ENCODE data around the gene STAC2. TPM values are rescaled to one million over a fixed set of nuclear protein-coding genes. Genes with fewer than 3 reads are reported as not detected.

The STAC2 gene
- total and polyA plus RNA-seq, 9 of the 15 experiments (the other 6 are each of a cell fraction or from before 2014, with no cell fraction given) = not detected

DNA sequence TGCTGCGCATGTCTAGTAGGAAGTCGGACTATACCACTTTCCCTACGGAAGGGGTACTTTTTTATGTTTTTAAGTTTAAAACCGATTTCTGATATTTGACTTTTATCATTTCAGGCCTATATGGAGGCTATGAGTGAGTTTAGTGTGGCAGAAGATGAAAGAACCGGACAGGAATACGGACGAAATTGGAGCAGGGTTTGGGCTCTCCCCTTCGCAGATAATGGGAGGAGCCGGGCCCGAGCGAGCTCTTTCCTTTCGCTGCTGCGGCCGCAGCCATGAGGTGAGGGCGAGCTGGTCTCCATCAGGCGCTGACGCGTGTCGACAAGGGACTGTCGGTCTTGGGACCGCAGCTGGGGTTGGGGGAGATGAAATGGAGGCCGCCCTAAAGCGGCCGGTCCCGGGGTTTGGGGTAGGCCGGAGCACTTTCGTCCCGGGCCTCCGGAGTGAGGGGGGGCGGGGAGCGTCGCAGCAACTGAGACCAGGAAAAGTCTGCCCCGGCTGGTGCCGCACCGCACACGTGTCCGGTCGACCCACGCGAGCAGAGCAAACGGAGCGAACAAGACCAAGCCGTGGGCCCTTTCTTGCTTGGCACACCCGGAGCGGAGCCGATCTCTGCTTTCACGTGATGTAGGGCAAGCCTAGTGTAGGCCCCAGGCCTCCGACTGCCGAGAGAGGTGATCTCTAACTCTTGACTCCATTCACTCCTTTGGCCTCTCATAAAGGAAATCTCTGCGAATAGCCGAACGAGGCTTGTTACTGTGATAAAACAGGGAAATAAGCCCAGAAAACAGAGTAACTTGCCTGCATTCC, 25.5 kb downstream of the STAC2 start, which contains the start of gene RPL19 (continued):
- no peak for TF ChIP-seq CC2D1A (IDR thresholded peaks at IDR 0.05)
- no peak for TF ChIP-seq ZBTB8A (IDR thresholded peaks at IDR 0.05; ENCODE audit: partially characterized antibody)
- TF ChIP-seq NFRKB (IDR thresholded peaks at IDR 0.05; ENCODE audit: low read depth) = peak; percentile 83
- TF ChIP-seq, protein P1, sequence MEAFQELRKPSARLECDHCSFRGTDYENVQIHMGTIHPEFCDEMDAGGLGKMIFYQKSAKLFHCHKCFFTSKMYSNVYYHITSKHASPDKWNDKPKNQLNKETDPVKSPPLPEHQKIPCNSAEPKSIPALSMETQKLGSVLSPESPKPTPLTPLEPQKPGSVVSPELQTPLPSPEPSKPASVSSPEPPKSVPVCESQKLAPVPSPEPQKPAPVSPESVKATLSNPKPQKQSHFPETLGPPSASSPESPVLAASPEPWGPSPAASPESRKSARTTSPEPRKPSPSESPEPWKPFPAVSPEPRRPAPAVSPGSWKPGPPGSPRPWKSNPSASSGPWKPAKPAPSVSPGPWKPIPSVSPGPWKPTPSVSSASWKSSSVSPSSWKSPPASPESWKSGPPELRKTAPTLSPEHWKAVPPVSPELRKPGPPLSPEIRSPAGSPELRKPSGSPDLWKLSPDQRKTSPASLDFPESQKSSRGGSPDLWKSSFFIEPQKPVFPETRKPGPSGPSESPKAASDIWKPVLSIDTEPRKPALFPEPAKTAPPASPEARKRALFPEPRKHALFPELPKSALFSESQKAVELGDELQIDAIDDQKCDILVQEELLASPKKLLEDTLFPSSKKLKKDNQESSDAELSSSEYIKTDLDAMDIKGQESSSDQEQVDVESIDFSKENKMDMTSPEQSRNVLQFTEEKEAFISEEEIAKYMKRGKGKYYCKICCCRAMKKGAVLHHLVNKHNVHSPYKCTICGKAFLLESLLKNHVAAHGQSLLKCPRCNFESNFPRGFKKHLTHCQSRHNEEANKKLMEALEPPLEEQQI (IDR thresholded peaks at IDR 0.05) = no peak
- no peak for TF ChIP-seq GATAD2B (IDR thresholded peaks at IDR 0.05; ENCODE audit: borderline replicate concordance)
- no peak for TF ChIP-seq ZNF197 (CRISPR knock-in tag; IDR thresholded peaks at IDR 0.05; ENCODE audit: low read depth)
- no peak; the same call in 1 of the 2 replicates for TF ChIP-seq GTF2A2 (tag; IDR thresholded peaks at IDR 0.05)
- TF ChIP-seq, protein P2, sequence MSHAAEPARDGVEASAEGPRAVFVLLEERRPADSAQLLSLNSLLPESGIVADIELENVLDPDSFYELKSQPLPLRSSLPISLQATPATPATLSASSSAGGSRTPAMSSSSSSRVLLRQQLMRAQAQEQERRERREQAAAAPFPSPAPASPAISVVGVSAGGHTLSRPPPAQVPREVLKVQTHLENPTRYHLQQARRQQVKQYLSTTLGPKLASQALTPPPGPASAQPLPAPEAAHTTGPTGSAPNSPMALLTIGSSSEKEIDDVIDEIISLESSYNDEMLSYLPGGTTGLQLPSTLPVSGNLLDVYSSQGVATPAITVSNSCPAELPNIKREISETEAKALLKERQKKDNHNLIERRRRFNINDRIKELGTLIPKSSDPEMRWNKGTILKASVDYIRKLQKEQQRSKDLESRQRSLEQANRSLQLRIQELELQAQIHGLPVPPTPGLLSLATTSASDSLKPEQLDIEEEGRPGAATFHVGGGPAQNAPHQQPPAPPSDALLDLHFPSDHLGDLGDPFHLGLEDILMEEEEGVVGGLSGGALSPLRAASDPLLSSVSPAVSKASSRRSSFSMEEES (CRISPR knock-in tag; IDR thresholded peaks at IDR 0.05) = no peak
- TF ChIP-seq, protein P3, sequence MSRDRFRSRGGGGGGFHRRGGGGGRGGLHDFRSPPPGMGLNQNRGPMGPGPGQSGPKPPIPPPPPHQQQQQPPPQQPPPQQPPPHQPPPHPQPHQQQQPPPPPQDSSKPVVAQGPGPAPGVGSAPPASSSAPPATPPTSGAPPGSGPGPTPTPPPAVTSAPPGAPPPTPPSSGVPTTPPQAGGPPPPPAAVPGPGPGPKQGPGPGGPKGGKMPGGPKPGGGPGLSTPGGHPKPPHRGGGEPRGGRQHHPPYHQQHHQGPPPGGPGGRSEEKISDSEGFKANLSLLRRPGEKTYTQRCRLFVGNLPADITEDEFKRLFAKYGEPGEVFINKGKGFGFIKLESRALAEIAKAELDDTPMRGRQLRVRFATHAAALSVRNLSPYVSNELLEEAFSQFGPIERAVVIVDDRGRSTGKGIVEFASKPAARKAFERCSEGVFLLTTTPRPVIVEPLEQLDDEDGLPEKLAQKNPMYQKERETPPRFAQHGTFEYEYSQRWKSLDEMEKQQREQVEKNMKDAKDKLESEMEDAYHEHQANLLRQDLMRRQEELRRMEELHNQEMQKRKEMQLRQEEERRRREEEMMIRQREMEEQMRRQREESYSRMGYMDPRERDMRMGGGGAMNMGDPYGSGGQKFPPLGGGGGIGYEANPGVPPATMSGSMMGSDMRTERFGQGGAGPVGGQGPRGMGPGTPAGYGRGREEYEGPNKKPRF (IDR thresholded peaks at IDR 0.05; ENCODE audit: low read depth, low read length) = no peak
- no peak; the same call in none of the 2 replicates for TF ChIP-seq RAD51 (IDR thresholded peaks at IDR 0.05; ENCODE audit: borderline replicate concordance, low read depth)
- no peak for TF ChIP-seq CREBBP (IDR thresholded peaks at IDR 0.05; ENCODE audit: low read depth, low read length)
- no peak for TF ChIP-seq GTF2E2 (tag; IDR thresholded peaks at IDR 0.05)
- TF ChIP-seq CTBP1 (IDR thresholded peaks at IDR 0.05; ENCODE audit: borderline replicate concordance) = peak; percentile 42; the same call in 1 of the 2 replicates
- TF ChIP-seq HDAC3 (IDR thresholded peaks at IDR 0.05; ENCODE audit: borderline replicate concordance, partially characterized antibody) = no peak
- TF ChIP-seq, protein P4, sequence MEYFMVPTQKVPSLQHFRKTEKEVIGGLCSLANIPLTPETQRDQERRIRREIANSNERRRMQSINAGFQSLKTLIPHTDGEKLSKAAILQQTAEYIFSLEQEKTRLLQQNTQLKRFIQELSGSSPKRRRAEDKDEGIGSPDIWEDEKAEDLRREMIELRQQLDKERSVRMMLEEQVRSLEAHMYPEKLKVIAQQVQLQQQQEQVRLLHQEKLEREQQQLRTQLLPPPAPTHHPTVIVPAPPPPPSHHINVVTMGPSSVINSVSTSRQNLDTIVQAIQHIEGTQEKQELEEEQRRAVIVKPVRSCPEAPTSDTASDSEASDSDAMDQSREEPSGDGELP (CRISPR knock-in tag; IDR thresholded peaks at IDR 0.05; ENCODE audit: borderline replicate concordance) = no peak; the same call in 1 of the 2 replicates
- TF ChIP-seq NCOA4 (IDR thresholded peaks at IDR 0.05; ENCODE audit: partially characterized antibody) = no peak
- TF ChIP-seq FOXA3 (CRISPR knock-in tag; conservative IDR thresholded peaks at IDR 0.05 in 1 of 2, IDR thresholded peaks at IDR 0.05 in 1 of 2) = 0 out of 4 replicates have a peak, but pooled peaks of 1 of the 2 experiments have one; percentile 23
- TF ChIP-seq PML (IDR thresholded peaks at IDR 0.05; ENCODE audit: low read length) = peak; percentile 82
- TF ChIP-seq, protein P5, sequence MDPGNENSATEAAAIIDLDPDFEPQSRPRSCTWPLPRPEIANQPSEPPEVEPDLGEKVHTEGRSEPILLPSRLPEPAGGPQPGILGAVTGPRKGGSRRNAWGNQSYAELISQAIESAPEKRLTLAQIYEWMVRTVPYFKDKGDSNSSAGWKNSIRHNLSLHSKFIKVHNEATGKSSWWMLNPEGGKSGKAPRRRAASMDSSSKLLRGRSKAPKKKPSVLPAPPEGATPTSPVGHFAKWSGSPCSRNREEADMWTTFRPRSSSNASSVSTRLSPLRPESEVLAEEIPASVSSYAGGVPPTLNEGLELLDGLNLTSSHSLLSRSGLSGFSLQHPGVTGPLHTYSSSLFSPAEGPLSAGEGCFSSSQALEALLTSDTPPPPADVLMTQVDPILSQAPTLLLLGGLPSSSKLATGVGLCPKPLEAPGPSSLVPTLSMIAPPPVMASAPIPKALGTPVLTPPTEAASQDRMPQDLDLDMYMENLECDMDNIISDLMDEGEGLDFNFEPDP (CRISPR knock-in tag; IDR thresholded peaks at IDR 0.05) = no peak

Measured in K562 (cell line).